CD4-positive, alpha-beta T cell treated with Interleukin-17A for 4 hours (primary cell): ENCODE data around the gene CHAMP1.
"Not testable (repeated sequence)": the region's sequence is repeated elsewhere in the genome, so short reads cannot be mapped to it uniquely, and the experiment has no call there.

ENCODE experiments used
- DNase-seq: peaks from one replicate; pipeline ENCODE4 v3.0.0-alpha.2; 2020; ENCODE audit warnings: mixed read lengths

Gene CHAMP1

DNA sequence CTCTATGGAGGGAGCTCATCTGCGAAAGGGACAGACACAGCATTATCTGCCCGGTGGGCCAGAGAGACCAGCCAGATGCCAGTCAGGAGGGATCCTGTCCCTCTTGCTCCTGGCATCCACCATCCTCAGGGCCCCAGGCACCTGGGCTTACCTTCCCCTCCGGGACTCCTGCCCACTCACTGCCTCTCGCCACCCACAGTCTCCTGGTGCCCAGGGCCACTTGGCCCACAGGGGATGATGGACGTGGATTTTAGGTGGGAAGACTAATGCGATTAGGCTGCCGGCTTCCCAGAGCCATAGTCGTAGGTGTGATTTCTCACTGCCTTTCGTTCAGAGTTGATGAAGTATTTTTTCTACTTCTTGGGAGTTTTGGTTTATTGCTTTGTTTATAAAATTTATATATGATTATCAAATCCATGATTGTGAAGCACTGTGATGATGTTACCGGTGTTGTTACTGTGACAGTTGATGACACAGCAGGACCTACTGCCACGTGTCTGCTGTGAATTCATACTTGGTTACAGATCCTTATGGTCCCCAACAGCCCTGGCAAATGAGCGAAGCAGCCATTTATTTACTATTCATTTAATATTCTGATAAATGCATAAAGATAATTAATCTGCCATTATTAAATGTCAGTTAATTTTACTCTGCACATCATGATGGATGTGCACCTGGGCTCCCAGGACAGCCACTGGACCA lies 14.5 kb upstream of the CHAMP1 start:
- no peak for DNase-seq

DNA sequence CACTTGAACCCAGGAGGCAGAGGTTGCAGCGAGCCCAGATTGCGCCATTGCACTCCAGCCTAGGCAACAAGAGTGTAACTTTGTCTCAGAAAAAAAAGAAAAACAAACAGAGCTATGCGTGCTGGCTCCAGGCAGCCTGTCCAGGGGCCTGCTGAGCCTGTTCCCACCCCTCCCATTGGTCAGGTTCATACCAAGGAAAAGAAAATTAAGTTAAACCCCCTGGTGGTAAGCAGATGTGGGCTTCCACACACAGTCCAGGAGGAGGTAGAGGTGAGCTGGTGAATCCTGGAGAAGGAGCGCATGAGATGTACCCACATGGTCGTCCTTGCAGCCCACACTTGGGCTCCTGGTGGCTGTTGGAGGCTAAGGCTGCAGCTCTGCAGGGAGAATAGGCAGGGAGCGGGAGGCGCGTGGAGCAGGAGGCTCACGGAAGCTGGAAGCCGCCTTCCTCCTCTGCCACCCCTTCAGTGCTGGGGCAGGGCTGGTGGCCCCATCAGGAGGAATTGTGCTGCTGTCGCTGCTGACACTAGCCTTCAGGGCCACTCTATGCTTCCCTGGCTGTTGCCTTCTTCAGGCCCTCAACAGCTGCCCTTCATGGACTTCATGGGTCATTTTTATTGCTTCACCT lies 10.5 kb upstream of the CHAMP1 start:
- DNase-seq, result no peak

DNA sequence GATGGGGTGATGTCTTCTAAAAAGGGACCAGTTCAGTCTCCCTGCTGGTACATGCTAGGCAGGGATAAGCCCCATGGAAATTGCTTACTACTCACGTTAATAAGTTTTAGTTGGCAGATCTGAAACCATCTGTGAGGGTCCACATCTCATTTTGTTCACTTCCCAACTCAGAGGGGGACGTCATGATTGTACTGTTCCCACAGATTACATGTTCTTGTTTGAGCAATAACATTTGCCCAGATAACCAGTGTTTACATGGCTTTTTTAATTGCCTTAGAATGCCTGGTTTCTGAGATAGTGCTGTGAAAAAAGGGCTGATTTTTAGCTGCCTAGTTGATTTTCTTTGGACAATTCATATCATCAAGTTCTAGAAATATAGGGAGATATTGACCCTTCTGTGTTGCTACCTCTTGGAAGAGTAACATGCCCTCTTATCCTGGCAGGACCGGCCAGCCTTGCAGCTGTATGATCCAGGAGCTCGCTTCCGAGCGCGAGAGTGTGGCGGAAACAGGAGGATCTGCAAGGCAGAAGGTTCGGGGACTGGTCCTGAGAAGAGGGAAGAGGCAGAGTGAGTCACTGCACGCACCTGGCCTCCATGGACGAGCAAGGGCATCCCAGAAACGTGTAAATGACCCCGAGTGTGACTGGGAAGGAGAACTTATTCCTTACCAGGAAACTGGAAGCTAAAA lies 9.8 kb upstream of the CHAMP1 start:
- DNase-seq, result no peak

DNA sequence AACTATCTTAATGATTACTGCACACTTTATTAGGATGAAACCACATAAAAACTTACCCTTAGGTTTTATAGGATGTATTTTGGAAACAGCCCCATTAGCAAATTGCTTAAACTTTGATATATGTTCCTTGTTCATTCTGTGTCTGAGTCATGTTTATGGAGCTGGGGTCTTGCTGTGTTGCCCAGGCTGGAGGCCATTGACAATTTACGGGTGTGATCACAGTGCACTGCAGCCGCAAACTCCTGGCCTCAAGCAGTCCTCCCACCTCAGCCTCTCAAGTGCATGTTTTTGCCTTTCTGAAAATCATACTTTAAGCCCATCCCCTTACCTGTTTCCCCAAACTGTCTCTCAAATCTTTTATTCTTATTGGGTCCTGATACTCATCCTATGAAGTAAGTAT lies 5.2 kb upstream of the CHAMP1 start:
- no peak for DNase-seq

DNA sequence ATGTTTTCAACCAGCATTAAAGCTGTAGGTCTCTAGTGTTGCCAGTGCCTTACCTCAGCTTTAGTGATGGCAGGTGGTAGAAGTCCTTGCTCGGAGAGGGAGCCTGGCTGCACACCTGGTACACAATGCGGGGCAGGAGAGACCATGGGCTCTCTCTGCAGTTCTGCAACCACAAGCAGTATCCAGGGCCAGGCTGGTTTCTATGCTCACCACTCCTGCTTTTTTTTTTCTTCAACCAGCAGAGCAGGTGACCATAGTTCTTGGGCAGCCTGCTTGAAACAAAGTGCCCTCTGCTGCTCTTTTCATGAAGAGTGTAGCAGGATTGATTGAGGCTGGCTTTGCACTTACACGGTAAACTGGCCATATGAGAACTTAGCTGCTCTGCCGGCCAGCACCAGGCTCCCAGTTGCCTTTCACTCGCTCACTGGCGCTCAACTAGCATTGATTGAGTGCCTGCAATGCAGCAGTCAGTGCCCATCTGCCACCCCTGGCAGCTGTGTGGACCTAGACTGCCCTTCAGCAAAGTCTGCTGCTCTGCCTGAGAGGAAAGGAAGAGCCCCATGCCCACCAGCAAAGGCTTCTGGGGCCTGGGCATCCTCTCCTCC lies 4.4 kb upstream of the CHAMP1 start:
- DNase-seq, result no peak

DNA sequence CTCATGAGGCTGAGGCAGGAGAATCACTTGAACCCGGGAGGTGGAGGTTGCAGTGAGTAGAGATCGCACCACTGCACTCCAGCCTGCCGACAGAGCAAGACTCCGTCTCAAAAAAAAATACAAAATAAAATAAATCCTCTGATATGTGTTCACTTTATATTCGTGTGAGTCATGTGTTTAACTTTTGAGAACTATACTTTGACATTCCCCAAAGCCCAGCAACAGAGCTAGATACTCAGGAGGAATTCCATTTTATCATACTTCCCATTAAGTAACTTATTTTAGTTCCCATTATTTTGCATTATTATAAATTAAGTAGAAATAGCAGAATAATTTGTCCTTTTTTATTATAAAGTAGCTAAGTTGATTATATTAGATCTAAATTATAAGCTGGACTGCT lies 3.3 kb upstream of the CHAMP1 start:
- DNase-seq, result no peak

DNA sequence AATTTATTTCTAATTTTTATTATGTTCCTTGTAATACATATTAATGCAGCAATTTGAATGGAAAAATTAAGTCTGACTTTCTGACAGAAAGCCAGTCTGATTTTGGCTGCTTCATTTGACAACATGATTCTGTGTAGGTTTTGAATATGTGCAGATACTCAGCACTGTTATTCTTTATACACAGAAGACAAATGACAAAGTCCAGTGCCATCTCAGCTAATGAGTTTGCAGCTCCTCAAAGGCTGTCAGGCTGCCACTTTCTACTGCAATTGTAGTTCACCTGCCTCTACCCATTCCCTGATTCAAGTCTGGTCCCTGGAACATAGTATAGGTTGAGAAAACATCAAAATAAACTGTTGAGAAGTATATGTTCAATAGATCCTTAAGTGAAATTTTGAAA lies 2.9 kb upstream of the CHAMP1 start:
- DNase-seq, result no peak

DNA sequence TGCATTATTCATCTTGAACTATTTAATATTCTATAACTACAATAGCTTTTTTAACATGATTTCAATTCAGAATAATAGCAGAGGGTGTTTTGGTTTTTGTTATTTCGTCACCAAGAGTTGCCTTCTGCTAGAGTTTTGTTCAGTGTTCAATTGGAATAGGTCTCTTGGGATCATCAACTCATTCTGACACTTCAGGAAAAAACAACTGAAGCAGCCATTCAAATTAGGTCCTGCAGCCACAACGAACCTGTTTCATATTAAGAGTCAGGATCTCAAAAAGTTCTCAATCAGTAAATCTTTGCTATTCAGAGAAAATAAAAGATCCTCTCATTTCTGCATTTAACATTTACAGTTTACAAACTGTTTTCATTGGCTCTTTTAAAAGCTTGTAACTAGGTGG lies 2.4 kb upstream of the CHAMP1 start:
- no peak for DNase-seq

GRCh38 chr13:114313061-114313860 lies 1.0 kb upstream of the CHAMP1 start:
- DNase-seq, result no peak

DNA sequence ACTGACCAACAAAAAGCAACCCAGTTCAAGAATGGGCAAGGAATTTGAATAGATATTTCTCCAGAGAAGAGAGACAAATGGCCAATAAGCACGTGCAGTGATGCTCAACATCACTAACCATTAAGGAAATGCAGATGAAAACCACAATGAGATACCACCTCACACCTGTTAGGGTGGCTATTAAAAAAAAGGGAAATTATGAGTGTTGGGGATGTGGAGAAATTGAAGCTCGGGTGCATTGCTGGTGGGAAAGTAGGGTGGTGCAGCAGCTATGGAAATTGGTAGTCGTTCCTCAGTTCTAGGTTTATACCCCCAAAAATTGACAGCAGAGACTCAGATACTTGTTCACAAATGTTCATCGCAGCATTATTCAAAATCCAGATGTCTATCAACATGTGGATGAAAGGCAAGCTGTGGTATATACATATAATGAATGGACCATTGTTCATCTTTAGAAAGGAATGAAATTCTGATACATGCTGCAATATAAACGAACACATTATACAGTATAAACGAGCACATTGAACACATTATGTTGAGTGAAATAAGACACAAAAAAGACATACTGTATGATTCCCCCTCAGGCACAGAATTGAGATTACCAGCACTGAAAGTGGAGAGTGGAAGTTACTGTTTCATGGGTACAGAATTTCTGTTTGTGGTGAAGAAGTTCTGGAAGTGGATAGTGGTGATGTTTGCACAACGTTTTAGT lies 927 bp downstream of the CHAMP1 start:
- DNase-seq, result no peak

DNA sequence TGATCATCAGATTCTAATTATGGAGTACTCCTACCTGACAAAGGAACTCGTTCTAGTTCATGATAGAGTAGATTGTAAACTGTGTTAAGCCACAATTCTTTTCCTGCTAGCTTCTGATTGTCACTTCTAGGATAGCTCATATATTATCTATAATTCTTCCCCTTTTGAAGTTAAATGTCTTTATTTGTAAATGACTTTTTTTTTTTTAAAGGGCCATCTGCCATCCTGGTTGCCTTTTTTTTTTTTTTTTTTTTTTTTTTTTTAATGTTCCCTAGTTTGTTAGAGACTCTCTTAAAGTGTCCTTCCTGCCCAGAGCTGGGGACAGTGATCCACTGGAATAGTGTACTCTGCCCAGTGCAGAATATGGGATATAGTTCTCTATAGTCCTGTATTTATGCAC lies 4.3 kb downstream of the CHAMP1 start:
- no peak for DNase-seq

GRCh38 chr13:114319441-114319913 lies 5.2 kb downstream of the CHAMP1 start:
- DNase-seq, result no peak

DNA sequence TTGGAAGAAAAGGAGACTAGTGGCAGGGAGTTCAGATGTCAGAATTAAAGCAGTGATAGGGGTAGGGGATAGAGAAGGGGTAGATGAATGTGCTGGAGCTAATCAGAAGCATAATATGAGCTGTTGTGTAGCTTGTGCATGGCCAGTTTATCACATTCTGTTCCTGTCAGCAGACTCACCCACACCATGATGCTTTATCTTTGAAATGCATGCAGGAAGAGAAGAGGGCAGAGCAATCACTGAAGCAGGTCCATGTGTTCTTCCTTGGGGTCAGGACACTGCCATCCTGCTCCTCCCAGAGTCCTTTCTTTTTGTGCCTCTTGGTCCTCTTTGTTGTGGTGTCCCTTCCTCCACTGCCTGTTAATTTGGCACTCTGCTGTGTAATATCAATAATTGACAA lies 5.8 kb downstream of the CHAMP1 start:
- DNase-seq, result no peak

GRCh38 chr13:114321256-114321655 lies 7.0 kb downstream of the CHAMP1 start:
- no peak for DNase-seq

DNA sequence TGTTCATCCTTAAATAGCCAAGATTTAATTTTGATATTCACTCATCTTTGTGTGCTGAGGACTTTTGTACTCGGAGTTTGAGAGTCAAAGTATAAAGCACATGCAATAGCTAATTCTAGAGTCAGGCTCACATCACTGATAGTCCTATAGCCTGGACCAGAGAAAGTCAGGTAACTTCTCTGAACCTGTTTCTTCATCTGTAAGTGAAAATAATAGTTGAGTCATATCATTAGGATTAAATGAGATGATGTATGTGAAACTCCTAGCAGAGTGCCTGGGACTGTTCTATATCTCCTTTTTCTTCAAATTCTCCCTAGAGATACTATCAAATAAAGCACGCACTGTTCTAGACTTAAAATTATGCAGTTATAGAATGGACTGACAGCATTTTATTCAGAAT lies 9.0 kb downstream of the CHAMP1 start:
- DNase-seq, result no peak

GRCh38 chr13:114324334-114324733 lies 10.0 kb downstream of the CHAMP1 start:
- no peak for DNase-seq

- no peak for DNase-seq
Measured at GRCh38 chr13:114325729-114326128, 11.4 kb downstream of the CHAMP1 start.

DNA sequence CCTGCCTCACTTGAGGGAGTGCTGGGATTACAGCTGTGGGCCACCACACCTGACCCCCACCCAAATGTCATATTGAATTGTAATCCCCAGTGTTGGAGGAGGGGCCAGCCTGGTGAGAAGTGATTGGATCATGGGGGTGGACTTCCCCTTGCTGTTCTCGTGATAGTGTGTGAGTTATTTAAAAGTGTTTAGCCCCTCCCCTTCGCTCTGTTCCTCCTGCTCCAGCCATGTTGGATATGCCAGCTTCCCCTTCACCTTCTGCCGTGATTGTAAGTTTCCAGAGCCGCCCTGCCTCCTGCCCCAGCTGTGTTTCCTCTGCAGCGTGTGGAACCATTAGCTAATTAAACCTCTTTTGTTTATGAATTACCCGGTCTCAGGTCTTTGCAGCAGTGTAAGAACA lies 13.7 kb downstream of the CHAMP1 start:
- DNase-seq, result no peak

- DNase-seq, result no peak
Measured at GRCh38 chr13:114328595-114328994, 14.3 kb downstream of the CHAMP1 start.

- DNase-seq, result no peak
Measured at GRCh38 chr13:114330086-114330485, 15.8 kb downstream of the CHAMP1 start.

DNA sequence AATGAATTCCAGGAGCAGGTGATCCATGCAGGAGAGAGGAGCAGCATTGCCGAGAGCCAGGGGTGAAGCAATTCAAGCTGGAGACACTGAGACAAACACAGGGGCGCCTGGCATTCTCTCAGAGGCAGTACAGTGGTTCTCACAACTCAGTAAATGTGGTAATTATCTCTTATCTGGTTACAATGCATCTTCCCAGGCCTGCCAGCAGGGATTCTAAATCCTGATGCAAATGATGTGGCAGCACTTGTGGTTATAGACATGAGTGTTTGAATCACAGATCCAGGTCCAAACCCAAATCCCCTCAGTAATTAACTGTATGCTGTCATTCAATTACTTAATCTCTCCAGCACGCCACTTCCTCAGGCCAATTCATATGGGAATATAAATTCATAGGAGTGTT lies 19.6 kb downstream of the CHAMP1 start:
- DNase-seq, result not testable (repeated sequence)
